A549 (cell line): Measurements from ENCODE around the gene PLPP4. TPM values are rescaled to one million over a fixed set of nuclear protein-coding genes. Genes with fewer than 3 reads are reported as not detected.

Source experiments
- ATAC-seq, 2 experiments: fragments of 200-7000 bp in 1 of 2; fragments of >200 bp in 1 of 2; cut with Nextera tagmentation in 1 of 2; cut with Tn5 transposase in 1 of 2; 3 replicates each; pipeline versions ENCODE4 v1.8.0 to v1.9.1; 2018 to 2020; ENCODE audit warnings: mild to moderate bottlenecking in 1 of 2, moderate library complexity in 1 of 2
- CTCF ChIA-PET: fragments of 300-600 bp; sonication (Branson Sonifier 250); formaldehyde crosslinking; extraction: SDS; loops from one replicate; lab custom pipeline; 2021; ENCODE audit warnings: antibody characterized with exemption, inconsistent platforms; lab: Yijun Ruan, JAX
- POLR2A ChIA-PET: fragments of 350-600 bp; formaldehyde crosslinking; extraction: SDS; loops from one replicate; lab custom pipeline; 2021; ENCODE audit warnings: antibody characterized with exemption, inconsistent platforms; lab: Yijun Ruan, JAX
- DNase-seq, 2 experiments: peaks; one replicate each; pipeline versions ENCODE4 v3.0.0 to v3.0.0-alpha.2; 2011 to 2016; ENCODE audit warnings: low read depth in 1 of 2, low spot score in 1 of 2
- FAIRE-seq: peaks from 2 replicates; lab custom pipeline; 2011; peaks lifted over from hg19 to GRCh38; lab: Jason Lieb, UNC
- H3K27ac ChIP-seq, 2 experiments: fragments of >200 bp; sonication (Bioruptor Twin); formaldehyde crosslinking; 3 replicates each; pipeline ENCODE4 v1.5.1; 2016 to 2017
- H3K4me1 ChIP-seq: fragments of >200 bp; sonication (Bioruptor Twin); formaldehyde crosslinking; 3 replicates; pipeline ENCODE4 v1.6.1; 2016
- H3K4me2 ChIP-seq: fragments of >200 bp; sonication (Bioruptor Twin); formaldehyde crosslinking; 3 replicates; pipeline ENCODE4 v1.6.1; 2016
- H3K4me3 ChIP-seq: fragments of >200 bp; sonication (Bioruptor Twin); formaldehyde crosslinking; 3 replicates; pipeline ENCODE4 v1.5.1; 2016
- H3K9me3 ChIP-seq: fragments of >200 bp; sonication (Bioruptor Twin); formaldehyde crosslinking; 3 replicates; pipeline ENCODE4 v1.6.1; 2016
- ATOH8 ChIP-seq: fragments of 250-450 bp; sonication (Bioruptor Pico); IDR thresholded peaks from 2 replicates; pipeline ENCODE4 v1.5.0; 2020; ENCODE audit warnings: low read depth, mild to moderate bottlenecking, moderate library complexity
- CBX2 ChIP-seq: fragments of 200-600 bp; sonication (generic); IDR thresholded peaks from 2 replicates; pipeline ENCODE4 v1.6.1; 2016; ENCODE audit warnings: low read depth, mild to moderate bottlenecking, borderline replicate concordance
- CHD2 ChIP-seq: fragments of 150-350 bp; IDR thresholded peaks from 2 replicates; pipeline ENCODE4 v1.6.1; 2014; ENCODE audit warnings: low read length; ENCODE audit not compliant: partially characterized antibody
- E2F6 ChIP-seq: IDR thresholded peaks from 2 replicates; pipeline ENCODE4 v1.6.1; 2012; ENCODE audit warnings: low read depth, borderline replicate concordance
- FOXS1 ChIP-seq: fragments of 250-450 bp; sonication (Bioruptor Pico); IDR thresholded peaks from 2 replicates; pipeline ENCODE4 v1.5.0; 2020; ENCODE audit warnings: mild to moderate bottlenecking, moderate library complexity
- GATA3 ChIP-seq: IDR thresholded peaks from 2 replicates; pipeline ENCODE4 v1.6.1; 2012; ENCODE audit warnings: borderline replicate concordance
- HDAC2 ChIP-seq: fragments of 200-600 bp; sonication (generic); IDR thresholded peaks from 2 replicates; pipeline ENCODE4 v1.6.1; 2016
- HES2 ChIP-seq: fragments of >200 bp; sonication (Bioruptor Twin); formaldehyde crosslinking; IDR thresholded peaks from 2 replicates; pipeline ENCODE4 v1.6.1; 2016
- HOXB13 ChIP-seq: fragments of 250-450 bp; sonication (Bioruptor Pico); IDR thresholded peaks from 2 replicates; pipeline ENCODE4 v1.5.0; 2020; ENCODE audit warnings: low read depth, mild to moderate bottlenecking, moderate library complexity
- HOXB5 ChIP-seq: fragments of 250-450 bp; sonication (Bioruptor Pico); IDR thresholded peaks from 2 replicates; pipeline ENCODE4 v1.5.0; 2020; ENCODE audit warnings: mild to moderate bottlenecking, moderate library complexity
- JUN ChIP-seq, 2 experiments: fragments of >200 bp; sonication (Bioruptor Twin); formaldehyde crosslinking; IDR thresholded peaks; 2 replicates in 1 of 2; 3 replicates in 1 of 2; pipeline ENCODE4 v1.6.1; 2016 to 2017
- KDM5A ChIP-seq: fragments of 200-600 bp; sonication (generic); IDR thresholded peaks from 2 replicates; pipeline ENCODE4 v1.6.1; 2016; ENCODE audit warnings: antibody characterized with exemption, mild to moderate bottlenecking
- MAX ChIP-seq: IDR thresholded peaks from 2 replicates; pipeline ENCODE4 v1.6.1; 2012
- MYC ChIP-seq: IDR thresholded peaks from 2 replicates; pipeline ENCODE4 v1.6.1; 2012; ENCODE audit warnings: mild to moderate bottlenecking, inconsistent platforms, low read length, improper control_type of control experiment, borderline replicate concordance
- NPAS2 ChIP-seq: fragments of 250-450 bp; sonication (Bioruptor Pico); IDR thresholded peaks from 2 replicates; pipeline ENCODE4 v1.8.0; 2022; ENCODE audit warnings: mild to moderate bottlenecking, moderate library complexity, borderline replicate concordance
- POLR2A ChIP-seq: IDR thresholded peaks from 2 replicates; pipeline ENCODE4 v1.6.1; 2012; ENCODE audit warnings: mild to moderate bottlenecking, low read length
- POLR2AphosphoS2 ChIP-seq: conservative IDR thresholded peaks from 2 replicates; pipeline ENCODE4 v1.6.1; 2012; ENCODE audit warnings: low read length, improper control_type of control experiment, inconsistent platforms
- RAD21 ChIP-seq, 2 experiments: fragments of >200 bp in 1 of 2; sonication (Bioruptor Twin) in 1 of 2; formaldehyde crosslinking in 1 of 2; IDR thresholded peaks in 1 of 2; conservative IDR thresholded peaks in 1 of 2; 2 replicates in 1 of 2; 3 replicates in 1 of 2; pipeline ENCODE4 v1.6.1; 2012 to 2018; ENCODE audit warnings: inconsistent platforms in 1 of 2
- RCOR1 ChIP-seq: fragments of 150-350 bp; IDR thresholded peaks from 2 replicates; pipeline ENCODE4 v1.6.1; 2014; ENCODE audit warnings: antibody characterized with exemption, low read length, low read depth
- RFX5 ChIP-seq: fragments of 450-650 bp; IDR thresholded peaks from 2 replicates; pipeline ENCODE4 v1.7.1; 2014; ENCODE audit warnings: antibody characterized with exemption, mild to moderate bottlenecking, moderate library complexity
- RNF2 ChIP-seq: fragments of 200-600 bp; sonication (generic); IDR thresholded peaks from 2 replicates; pipeline ENCODE4 v1.6.1; 2016; ENCODE audit warnings: low read depth, mild to moderate bottlenecking, antibody characterized with exemption, moderate library complexity, borderline replicate concordance
- SMC3 ChIP-seq: fragments of >200 bp; sonication (Bioruptor Twin); formaldehyde crosslinking; IDR thresholded peaks from 3 replicates; pipeline ENCODE4 v1.6.1; 2018; ENCODE audit warnings: inconsistent platforms
- SREBF2 ChIP-seq: fragments of 450-650 bp; IDR thresholded peaks from 2 replicates; pipeline ENCODE4 v1.6.1; 2014; ENCODE audit warnings: mild to moderate bottlenecking, moderate library complexity
- TFCP2L1 ChIP-seq: fragments of 250-450 bp; sonication (Bioruptor Pico); IDR thresholded peaks from 2 replicates; pipeline ENCODE4 v1.5.0; 2021; ENCODE audit warnings: mild to moderate bottlenecking
- ZFP36 ChIP-seq: fragments of 450-650 bp; IDR thresholded peaks from 2 replicates; pipeline ENCODE4 v1.6.1; 2014; ENCODE audit warnings: borderline replicate concordance; ENCODE audit not compliant: partially characterized antibody
- ZSCAN20 ChIP-seq: fragments of 250-450 bp; sonication (Bioruptor Pico); IDR thresholded peaks from 2 replicates; pipeline ENCODE4 v1.8.0; 2022; ENCODE audit warnings: mild to moderate bottlenecking, moderate library complexity
- WGBS: methylation state at CpG from one replicate; pipeline ENCODE4 v1.1.6; 2017; ENCODE audit errors: missing lambda C conversion rate; 5-methylcytosine and 5-hydroxymethylcytosine counted together
- polyA plus RNA-seq, 4 experiments: library from polyadenylated mRNA; depleted of rRNA in 3 of 4; stranded (reverse); fragments of >200 nt; fragmentation: RNase III in 1 of 4; extraction: RNeasy Plus Mini Kit Qiagen cat#74134 plus additional on column Dnase treatment in 1 of 4; gene quantifications; 2 replicates in 3 of 4; 3 replicates in 1 of 4; pipeline ENCODE4 v1.2.3, GENCODE V29; 2011 to 2017

The PLPP4 gene
- polyA plus RNA-seq, 2 of the 4 experiments (the other 2 are of a cell fraction) = not detected

- CTCF ChIA-PET = no interaction called here
- FAIRE-seq (no peak), ATAC-seq (0 out of 6 replicates have a peak, but pooled peaks of 1 of the 2 experiments have one; percentile 24), DNase-seq (no peak)
- TF ChIP-seq MYC (no peak), E2F6 (no peak), SREBF2 (no peak), HOXB5 (CRISPR knock-in tag) (no peak), GATA3 (no peak), RFX5 (no peak), CBX2 (no peak), MAX (no peak), CHD2 (no peak), ATOH8 (CRISPR knock-in tag) (no peak), KDM5A (no peak), HES2 (no peak), ZSCAN20 (CRISPR knock-in tag) (no peak), SMC3 (no peak)
- POLR2A ChIA-PET = no interaction called here
- H3K4me1 ChIP-seq = no peaks in the 10 kb centered on the region
- H3K4me3 ChIP-seq = no peak overlapping the region
- no peaks in the 10 kb centered on the region for H3K9me3 ChIP-seq
- WGBS = 2% methylated on average over 4 of the region's 4 CpGs
- H3K4me2 ChIP-seq = no peak overlapping the region
- H3K27ac ChIP-seq = no peak overlapping the region
Measured at GRCh38 chr10:120480065-120480600, 23.1 kb downstream of the PLPP4 start.

GRCh38 chr10:120480848-120481247 is 23.8 kb downstream of the PLPP4 start:
- H3K9me3 ChIP-seq = no peaks in the 10 kb centered on the region
- H3K4me3 ChIP-seq = no peak overlapping the region
- no peak overlapping the region for H3K4me2 ChIP-seq
- ATAC-seq (no peak), FAIRE-seq (no peak), DNase-seq (no peak)
- CTCF ChIA-PET = no interaction called here
- TF ChIP-seq ZFP36 = no peak
- no peak for TF ChIP-seq HOXB13 (CRISPR knock-in tag)
- no peak for TF ChIP-seq TFCP2L1 (CRISPR knock-in tag)
- no peak for TF ChIP-seq POLR2A
- no peak for TF ChIP-seq HDAC2
- TF ChIP-seq NPAS2 (CRISPR knock-in tag) = no peak
- TF ChIP-seq RCOR1 = no peak
- no peak for TF ChIP-seq RAD21 (conservative IDR thresholded peaks at IDR 0.05 in 1 of 2, IDR thresholded peaks at IDR 0.05 in 1 of 2)
- no peak for TF ChIP-seq POLR2AphosphoS2
- TF ChIP-seq FOXS1 (CRISPR knock-in tag) = no peak
- no peak for TF ChIP-seq JUN (IDR thresholded peaks at IDR 0.05)
- no peak for TF ChIP-seq HOXB5 (CRISPR knock-in tag)
- TF ChIP-seq RNF2 = no peak
- no peaks in the 10 kb centered on the region for H3K4me1 ChIP-seq
- H3K27ac ChIP-seq = no peak overlapping the region
- POLR2A ChIA-PET = no interaction called here
- no CpG with 5 or more reads among the region's 1 CpG for WGBS
